Renal pelvis (tissue), 3 donors: ENCODE results near the gene CHN2. TPM values are rescaled to one million over a fixed set of nuclear protein-coding genes. Genes with fewer than 3 reads are reported as not detected.

Source experiments
- polyA plus RNA-seq, 3 donors: library from polyadenylated mRNA; unstranded; fragments of 120-200 nt; gene quantifications; one replicate each; pipeline ENCODE4 v1.2.1, GENCODE V29; 2013; ENCODE audit not compliant: insufficient read length in 3 of 3

The CHN2 gene
- polyA plus RNA-seq, 3 donors = 14.7 to 17.7 (median 16.0) TPM

Other genes starting within 250 kb of the CHN2 start
- 10 to 100 TPM; 42.1 to 61.8 (median 55.0) TPM for gene TRIL, start 236.4 kb upstream of the CHN2 start, polyA plus RNA-seq
- gene CPVL, start 48.2 kb upstream of the CHN2 start, polyA plus RNA-seq = 10 to 100 TPM; 51.7 to 73.9 (median 57.5) TPM